NCI-H2171 (cell line): Measurements from ENCODE around the gene CASQ1.

Experiments used
- DNase-seq: peaks from one replicate; lab custom pipeline; 2025; lab: John Stamatoyannopoulos, UW

Gene CASQ1

GRCh38 chr1:160189649-160190625, at the start of gene CASQ1:
TSS of gene CASQ1 (plus strand) at chr1:160190575. CDS start at chr1:160190752, 177 bp downstream.
- no peak for DNase-seq

- DNase-seq = no peak
Observed at GRCh38 chr1:160143695-160144094, 46.7 kb upstream of the CASQ1 start.

- DNase-seq = no peak
Observed at GRCh38 chr1:160144921-160145320, 45.5 kb upstream of the CASQ1 start.

- DNase-seq = no peak
Observed at GRCh38 chr1:160146107-160146506, 44.3 kb upstream of the CASQ1 start.

GRCh38 chr1:160148121-160148520, 42.3 kb upstream of the CASQ1 start:
- no peak for DNase-seq

- DNase-seq = no peak
Observed at GRCh38 chr1:160149233-160149632, 41.1 kb upstream of the CASQ1 start.

- DNase-seq = no peak
Observed at GRCh38 chr1:160149716-160150115, 40.7 kb upstream of the CASQ1 start.

- DNase-seq = no peak
Observed at GRCh38 chr1:160151303-160151702, 39.1 kb upstream of the CASQ1 start, which contains the start of gene ATP1A4. TSS of gene ATP1A4 (plus strand) at chr1:160151603. CDS start at chr1:160152041, 438 bp downstream.

GRCh38 chr1:160154790-160155189, 35.6 kb upstream of the CASQ1 start:
- DNase-seq = no peak

GRCh38 chr1:160156361-160156760, 34.0 kb upstream of the CASQ1 start:
- DNase-seq = no peak

GRCh38 chr1:160157174-160157573, 33.2 kb upstream of the CASQ1 start:
- DNase-seq = no peak

- no peak for DNase-seq
Observed at GRCh38 chr1:160158031-160158430, 32.3 kb upstream of the CASQ1 start.

GRCh38 chr1:160158534-160158933, 31.8 kb upstream of the CASQ1 start:
- no peak for DNase-seq

GRCh38 chr1:160159846-160160245, 30.5 kb upstream of the CASQ1 start:
- DNase-seq = no peak

- no peak for DNase-seq
Observed at GRCh38 chr1:160161965-160162705, 28.2 kb upstream of the CASQ1 start.

- no peak for DNase-seq
Observed at GRCh38 chr1:160162931-160163330, 27.4 kb upstream of the CASQ1 start.

GRCh38 chr1:160163615-160164014, 26.8 kb upstream of the CASQ1 start:
- DNase-seq = no peak

GRCh38 chr1:160164121-160164520, 26.3 kb upstream of the CASQ1 start:
- DNase-seq = no peak

- no peak for DNase-seq
Observed at GRCh38 chr1:160166166-160166868, 24.1 kb upstream of the CASQ1 start.

GRCh38 chr1:160167056-160167455, 23.3 kb upstream of the CASQ1 start:
- no peak for DNase-seq

- DNase-seq = no peak
Observed at GRCh38 chr1:160167580-160167979, 22.8 kb upstream of the CASQ1 start.

GRCh38 chr1:160168016-160168415, 22.4 kb upstream of the CASQ1 start:
- DNase-seq = no peak
